GM19463 (cell line): ENCODE measurements around the gene AREL1.
A peak's percentile ranks its signal among the peaks of the same experiment; 100 is the strongest.

Experiments used
- ATAC-seq: cut with Tn5 transposase; IDR thresholded peaks from one replicate; pipeline ENCODE4 v1.9.1; 2021; ENCODE audit warnings: mild to moderate bottlenecking, moderate library complexity; ENCODE audit not compliant: unreplicated experiment

Gene AREL1

DNA sequence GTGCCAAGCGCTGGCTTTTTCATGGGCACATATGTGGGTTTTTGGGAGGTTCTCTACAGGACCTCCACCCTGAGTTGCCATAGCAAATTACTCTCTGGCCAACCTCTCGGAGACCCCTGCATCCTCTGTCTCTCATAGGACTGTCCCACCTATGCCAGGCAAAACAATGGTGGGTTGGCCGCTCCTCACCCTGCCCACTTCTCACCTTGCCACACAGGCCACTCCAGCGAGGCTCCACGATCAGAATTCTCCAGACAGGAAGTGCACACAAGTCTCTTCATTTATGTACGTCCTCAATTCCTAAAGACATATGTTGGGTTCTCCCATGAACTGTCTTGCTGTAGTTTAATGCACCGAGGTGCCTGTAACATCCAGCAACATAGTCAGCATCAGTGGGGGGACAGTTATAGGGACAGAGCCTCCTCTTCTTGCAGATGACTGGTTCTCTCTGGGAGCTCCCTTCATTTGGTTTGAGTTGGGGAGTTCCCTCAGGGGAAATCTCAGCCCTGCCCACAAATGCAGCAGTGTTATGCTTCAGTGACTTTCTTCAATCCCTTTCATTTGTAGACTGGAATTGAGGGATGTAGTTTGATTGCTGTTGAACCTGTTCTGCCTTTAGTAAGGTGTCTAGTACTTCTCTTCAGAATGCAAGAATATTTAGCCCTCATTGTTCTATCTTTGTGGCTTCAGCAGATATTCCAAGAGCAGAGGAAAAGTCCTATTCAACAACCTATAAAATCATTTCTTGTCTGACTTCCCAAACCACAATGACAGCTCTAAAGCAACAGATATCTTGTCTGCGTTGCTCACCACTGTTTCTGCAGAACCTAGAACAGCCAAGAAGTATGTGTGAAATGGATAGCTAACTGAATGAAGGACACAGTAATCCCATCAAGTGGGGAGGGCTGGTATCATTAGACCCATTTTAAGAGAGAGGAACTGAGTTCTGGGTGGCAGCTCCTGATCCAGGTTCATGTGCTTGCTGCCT is 98.1 kb downstream of the AREL1 start:
- ATAC-seq = no peak

GRCh38 chr14:74613211-74613914 is 99.5 kb downstream of the AREL1 start:
- ATAC-seq = no peak

- ATAC-seq = peak; percentile 56
Observed at GRCh38 chr14:74612350-74613021, 100.4 kb downstream of the AREL1 start.

GRCh38 chr14:74611650-74612349 is 101.1 kb downstream of the AREL1 start, which contains the start of gene LTBP2:
Gene LTBP2 (minus strand): TSS chr14:74612237. CDS start chr14:74611944, 293 bp downstream.
- no peak for ATAC-seq
